ELF-1 (cell line): ENCODE results near the gene SP110.
A peak's percentile ranks its signal among the peaks of the same experiment; 100 is the strongest.

Source experiments
- DNase-seq: peaks from one replicate; pipeline ENCODE4 v3.0.0-alpha.2; 2016; ENCODE audit warnings: low read depth, low spot score

Gene SP110

DNA sequence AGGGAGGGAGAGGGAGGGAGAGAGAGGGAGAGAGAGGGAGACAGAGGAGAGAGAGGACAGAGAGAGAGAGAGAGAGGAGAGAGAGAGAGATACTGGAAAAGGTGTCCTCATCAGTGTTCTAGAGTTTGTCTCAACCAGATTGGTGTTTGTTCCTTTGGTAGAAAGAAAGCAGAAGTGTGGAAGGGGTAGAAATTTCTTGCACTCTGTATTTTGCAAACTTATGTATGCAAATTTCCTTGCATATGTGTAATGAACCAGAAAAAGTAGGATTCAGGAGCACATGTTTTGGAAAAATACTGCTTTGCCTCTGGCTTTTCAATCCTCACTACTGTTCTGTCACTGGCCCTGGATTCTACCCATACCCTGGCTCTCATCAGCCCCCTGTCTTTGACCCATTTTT is 4.7 kb upstream of the SP110 start:
- DNase-seq = no peak

DNA sequence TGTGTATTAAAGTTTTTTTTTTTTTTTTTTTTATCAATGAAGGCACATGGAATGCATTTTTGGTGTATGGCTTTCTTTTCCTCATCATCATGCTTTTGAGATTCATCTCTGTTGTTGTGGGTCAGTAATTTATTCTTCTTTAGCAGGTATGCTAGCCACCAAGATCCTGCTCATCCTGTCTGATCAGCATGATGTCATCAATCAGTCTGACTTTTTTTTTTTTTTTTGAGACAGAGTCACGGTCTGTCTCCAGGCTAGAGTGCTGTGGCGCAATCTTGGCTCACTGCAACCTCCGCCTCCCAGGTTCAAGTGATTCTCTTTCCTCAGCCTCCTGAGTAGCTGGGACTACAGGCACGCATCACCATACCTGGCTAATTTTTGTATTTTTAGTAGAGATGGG is 3.0 kb upstream of the SP110 start:
- DNase-seq = peak; percentile 38

DNA sequence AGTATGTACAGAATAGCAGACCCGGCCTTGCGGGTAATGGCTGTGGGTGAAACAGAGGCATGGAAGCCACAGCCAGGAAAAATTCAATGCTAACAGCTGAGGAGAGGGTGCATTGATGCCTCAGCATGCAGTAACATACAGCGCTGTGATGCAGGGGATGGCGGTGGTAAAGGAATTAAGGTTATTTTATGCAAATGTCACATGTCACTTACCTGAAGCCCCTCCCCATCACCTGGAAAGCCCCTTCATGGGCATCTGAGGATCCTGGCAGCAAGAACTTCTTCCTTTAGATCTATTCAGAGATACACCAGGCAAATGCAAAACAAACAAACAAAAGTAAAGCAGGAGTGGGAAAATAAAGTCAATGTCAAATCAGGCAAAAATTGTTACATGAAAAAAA is 1.7 kb upstream of the SP110 start:
- no peak for DNase-seq

DNA sequence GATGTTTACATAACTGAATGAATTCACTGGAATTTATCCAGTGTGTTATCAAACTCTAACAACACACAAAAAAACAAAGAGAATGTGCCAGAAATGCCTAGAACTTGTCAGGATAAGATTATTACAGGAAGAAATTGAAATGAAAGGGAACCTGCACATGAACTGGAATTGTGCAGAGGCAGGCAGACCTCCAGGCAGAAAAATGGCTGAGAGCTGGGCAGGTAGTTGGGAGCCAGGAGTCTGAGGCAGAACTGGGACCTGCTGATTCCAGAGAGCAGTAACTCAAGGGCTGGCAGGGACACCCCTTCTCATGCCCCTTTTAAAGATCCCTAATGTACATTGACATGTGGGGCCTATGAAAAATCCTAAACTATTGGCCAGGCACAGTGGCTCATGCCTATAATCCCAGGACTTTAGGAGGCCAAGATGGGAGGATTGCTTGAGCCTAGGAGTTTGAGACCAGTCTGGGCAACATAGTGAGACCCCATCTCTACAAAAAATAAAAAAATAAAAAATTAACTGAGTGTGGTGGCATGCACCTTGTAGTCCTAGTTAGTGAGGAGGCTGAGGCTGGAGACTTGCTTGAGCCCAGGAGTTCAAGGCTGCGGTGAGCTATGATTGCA is 674 bp upstream of the SP110 start:
- DNase-seq = no peak

DNA sequence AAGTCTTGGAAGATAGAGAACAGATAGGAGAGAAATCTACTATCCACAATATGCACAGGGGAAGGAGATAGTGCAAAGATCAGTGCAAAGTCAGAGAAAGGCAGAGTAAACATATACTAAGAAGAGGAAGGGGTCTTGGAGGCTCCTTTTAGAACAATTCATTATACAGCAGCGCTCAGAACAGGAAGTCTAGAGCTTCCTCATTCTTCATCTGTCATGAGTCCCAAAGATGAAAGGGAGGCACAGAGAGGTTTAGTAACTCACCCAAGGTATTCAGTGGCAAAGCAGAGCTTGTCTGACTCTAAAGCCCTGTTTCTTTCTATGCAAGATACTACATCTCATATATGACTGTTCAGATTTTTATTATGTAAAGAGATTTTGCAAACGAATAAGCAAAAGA is 1.4 kb downstream of the SP110 start:
- no peak for DNase-seq

DNA sequence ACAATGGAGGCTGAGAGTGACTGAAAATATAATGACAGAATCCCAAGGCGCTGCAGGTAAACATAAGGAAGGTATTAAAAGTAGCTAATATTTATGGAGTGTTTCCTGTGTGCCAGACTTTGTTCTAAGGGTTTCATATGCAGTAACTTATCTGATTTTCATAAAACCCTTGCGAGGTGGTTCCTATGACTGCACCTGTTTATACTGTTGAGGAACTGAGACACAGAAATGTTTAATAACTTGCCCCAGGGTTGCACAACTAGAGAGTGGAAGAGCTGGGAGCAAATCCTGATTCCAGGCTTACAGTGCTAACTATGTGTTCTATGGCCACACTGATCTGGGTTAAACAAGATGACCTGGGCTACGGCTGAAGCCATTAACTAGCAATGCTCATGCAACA is 2.4 kb downstream of the SP110 start:
- DNase-seq = no peak

DNA sequence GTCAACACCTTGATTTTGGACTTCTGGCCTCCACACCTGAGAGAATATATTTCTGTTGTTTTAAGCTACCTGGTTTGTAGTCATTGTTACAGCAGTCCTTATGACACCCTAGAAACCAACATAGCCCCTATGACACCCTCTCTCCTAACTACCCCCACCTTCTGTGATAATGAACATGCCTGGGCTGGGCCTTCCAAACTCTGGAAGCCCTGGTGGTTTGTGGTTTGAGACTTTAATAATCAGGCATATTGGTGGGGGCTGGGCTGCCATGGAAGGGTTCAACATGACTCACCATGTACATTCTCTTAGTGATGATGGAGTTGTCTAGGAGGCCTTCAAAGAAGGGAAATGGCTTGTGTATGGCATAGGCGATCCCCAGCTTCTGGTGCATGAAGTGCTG is 3.3 kb downstream of the SP110 start:
- DNase-seq = no peak

DNA sequence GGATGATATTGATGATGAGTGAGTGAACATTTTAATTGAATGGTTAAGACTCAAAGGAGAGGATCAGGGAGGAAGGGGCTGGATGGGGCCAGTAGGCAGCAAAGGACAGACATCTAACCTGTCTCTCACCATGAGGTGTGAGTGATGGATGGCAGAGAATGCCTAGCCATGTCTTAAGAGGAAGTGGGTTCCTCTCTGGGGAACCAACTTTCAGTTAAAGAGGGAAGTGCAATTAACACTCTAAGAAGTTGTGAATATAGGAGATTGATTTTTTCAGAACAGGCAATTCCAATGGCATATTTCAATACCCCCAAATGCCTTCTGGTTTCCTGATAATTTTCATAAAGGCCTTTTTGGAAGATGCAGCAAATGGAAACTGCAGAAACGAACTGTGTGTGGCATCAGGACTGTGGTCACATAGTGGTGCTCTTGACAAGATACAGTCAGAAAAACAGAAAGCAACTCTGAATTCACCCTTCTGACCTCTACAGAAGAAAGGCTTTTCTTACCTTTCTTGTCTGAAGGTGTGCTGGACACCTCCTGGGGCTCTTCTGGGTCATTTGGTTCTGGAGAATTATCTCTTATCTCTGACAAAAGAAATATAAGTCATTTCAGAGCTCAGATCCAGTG is 10.2 kb downstream of the SP110 start:
- DNase-seq = no peak

DNA sequence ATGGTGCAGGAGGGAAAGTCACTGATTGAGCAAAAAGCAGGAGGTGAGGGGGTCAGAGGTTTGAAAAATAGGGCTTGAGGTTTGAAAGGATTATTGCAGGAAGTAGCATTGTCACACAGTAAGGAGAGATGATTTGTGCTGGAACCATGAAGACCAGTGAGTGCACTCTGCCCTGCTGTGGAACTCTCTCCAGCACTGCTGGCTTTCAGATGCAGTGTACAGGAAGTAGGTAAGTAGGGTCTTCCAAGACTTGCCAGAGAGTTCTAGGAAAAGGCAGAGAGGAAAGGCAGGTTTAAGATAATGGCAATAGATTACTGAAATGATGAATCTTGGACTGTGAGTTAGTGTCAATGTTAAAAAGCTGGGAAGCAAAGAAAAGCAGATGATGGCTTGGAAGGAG is 11.2 kb downstream of the SP110 start:
- no peak for DNase-seq

DNA sequence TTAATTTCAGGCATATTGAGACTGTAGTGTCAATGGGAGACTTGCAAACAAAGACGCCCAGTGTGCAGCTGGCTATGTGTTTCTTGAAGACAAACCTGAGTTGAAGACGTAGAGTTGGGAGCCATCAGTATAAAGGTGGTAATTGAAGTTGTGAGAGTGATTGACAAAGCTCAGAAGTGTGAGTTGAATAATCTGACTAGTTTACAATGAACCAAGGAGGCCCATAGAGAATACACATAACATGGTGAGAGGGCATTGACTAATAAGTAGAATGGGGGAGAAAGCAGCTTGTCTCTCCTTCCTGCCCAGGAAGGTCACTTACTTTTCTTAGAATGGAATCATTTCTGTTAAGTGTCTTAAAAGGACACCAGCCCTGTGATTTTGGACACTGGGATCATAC is 14.1 kb downstream of the SP110 start:
- no peak for DNase-seq

DNA sequence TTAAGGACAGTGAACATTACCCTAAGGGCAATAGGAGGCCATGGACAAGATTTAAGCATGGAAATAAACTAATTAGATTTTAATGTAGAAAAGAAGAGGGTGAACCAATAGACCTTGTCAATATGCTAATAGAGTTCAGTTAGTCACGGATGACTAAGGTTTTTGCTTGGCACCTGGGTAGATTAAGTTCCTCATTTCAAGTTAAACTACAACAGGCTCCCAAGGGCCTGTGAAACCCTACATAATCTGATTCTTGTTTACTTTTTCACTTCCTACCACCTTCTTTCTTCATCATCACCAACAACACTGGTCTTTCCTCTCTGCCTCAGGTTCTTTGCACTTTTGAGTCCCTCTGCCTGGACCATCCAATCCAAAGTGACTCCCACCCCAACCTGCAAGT is 14.8 kb downstream of the SP110 start:
- DNase-seq = no peak

DNA sequence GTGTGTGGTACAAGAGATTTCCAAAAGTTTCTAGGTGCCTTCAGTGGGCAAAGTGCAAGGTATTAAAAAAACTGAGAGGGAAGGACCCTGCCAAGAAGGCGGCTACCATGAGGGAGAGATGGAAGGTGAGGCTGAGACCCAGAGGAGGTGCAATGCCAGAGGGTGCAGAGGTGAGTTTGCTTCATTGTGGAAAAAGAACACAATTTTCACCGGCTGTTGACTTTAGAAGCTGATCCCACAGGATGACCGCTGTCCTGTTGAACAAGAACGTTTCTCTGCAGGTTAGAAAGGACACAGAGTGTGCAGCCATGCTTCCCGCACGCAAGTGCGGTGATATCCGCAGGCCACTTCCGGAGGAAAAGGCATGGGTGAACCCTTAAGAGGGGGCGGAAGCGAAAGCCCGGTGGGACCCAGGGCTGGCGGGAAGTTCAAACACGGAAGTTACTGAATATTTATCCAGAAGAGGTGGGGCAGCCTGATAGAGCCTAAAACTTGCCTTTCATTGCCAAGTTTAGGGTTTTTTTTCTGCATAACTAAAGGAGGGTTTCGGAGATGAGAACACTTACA is 16.6 kb downstream of the SP110 start:
- DNase-seq = no peak

DNA sequence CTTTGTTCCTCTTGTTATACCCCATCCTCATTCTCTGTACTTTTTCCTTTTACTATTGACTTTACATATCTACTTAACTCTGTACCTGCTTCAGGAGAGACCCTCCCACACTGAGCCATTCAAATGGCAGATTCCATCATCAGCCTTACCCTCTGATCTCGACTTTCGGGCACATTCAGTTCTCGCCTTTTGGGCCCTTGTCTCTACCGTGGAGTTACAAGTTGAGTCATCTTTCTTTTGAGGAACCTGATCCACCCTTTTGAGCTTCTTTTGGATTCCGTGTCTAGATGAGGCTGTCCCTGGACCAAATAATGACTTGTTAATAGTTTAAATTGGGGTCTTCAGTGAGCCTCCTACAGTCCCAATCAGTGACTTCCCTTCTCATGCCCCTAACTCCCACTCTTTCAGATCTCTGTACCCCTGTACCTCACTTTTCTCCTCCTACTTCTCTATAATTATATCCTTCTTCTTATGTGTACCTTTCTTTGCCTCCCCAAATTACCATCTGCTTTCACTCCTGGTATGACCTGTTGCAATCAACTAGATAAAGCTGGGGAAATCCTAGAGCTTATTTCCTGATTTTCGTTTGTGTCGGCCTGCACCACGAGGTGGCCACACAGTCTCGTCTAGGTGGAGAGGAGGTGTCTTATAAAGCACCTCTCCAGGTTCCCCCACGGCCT is 17.2 kb downstream of the SP110 start:
- no peak for DNase-seq

DNA sequence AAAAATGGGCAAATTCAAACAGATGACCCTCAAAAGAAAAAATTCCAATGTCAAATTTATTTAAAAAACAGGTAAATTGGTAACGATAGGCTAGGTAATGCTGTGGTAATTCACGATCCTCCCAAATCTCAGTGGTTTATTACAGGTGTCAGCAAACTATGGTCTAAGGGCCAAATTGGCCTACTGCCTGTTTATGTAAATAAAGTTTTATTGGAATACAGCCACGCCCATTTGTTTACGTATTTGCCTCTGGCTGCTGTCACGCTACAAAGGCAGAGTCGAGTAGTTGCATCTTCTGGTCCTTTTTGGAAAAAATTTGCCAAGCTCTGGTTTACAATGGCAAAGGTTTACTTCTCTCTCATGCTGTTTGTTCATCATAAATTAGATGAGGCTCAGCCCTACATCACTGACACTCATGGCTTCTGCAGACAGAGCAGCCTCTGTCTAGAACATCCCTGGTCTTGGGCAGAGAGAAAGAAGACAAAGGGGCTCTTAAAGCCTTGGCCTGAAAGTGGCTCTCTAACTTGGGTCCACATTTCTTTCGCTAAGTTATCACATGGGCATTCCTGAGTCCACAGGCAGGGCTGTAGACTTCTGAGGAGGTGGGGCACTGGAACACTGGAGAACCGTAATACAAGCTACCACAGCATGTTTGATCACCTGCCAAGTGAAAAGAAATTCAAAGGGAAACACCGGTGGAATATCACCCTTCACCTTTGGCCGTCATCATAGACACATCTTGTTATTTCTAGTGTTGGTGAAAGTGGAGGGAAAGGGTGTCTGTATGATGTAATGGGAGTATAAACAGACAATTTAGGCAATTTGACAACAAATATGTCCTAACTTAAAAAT is 34.8 kb downstream of the SP110 start:
- no peak for DNase-seq

DNA sequence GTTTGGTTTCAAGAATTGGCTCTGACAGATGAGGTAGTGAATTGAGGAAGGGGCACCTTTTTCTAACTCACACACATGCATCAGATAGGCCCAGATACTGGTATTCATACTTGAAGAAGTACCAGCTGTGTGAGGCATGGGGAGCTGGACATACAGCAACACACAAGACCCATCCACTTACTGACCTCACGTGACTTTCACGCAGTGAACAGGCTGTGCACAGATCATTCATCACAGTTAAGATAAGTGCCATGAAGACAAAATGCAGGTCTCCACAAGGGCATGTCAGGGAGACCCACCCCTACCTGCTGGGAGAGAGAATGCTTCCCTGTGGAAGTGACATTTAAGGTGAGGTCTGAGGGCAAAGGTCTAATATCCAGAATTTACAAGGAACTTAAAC is 38.6 kb downstream of the SP110 start:
- no peak for DNase-seq

DNA sequence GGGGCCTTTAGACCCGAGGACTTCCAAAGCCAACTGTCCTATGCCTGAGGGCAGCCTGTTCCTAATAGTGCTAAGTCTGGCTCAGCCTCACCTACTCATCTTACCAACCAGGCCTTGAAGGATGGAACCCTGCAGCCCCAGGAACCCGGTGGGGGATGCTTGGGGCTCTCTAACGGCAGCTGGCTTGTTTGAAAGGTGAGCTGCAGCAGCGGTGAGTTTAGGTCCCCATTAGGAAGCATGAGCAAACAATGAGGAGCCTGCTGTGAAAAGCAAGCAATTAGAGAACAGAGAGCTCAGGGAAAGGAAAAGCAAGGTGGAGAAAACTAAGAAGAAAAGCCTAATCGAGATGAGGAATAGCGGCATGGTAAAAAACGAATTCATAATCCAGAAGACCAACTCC is 39.9 kb downstream of the SP110 start:
- DNase-seq = peak; percentile 16

DNA sequence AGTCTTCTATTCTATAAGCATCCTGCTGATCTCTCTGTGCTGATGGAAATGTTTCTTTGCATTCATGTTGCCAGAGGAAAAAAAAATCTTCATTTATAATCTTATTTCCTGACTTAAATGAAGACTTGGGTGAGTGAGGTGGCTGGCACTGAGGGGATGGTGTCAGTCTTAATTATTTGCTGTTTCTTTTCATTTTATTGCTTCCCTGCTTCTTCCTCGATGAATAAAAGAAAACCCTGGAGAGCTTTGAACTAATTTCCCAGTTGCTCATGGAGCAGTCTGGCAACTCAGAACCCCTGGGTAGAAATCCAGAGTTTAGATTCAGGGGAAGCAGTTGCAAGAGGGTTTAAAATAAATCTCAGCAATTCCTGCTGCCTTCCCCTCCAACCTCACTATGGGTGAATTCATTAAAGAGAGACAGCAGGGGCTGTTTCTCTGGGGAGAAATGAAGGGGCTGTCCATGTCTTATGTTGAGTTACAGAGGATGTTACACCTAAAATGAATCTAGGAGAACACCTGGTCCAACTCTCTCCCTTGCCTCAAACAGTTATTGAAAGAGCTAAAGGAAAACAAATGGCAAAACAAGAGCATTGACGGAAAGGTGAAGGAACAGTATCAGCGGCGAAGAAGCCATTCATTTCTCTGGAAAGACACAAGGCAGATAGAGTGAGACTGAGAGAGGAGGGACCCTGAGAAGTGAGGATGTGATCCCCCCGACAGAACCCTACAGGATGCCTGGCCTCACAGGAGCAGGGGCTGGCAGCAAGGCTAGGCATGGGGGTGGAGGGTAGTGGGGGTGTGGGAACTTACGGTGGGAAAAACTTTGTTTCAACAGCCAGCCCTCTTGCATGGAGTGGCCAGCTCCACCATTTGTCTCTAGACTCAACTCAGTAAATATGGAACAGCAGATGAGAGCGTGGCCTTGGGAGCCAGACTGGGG is 41.0 kb downstream of the SP110 start:
- DNase-seq = no peak

DNA sequence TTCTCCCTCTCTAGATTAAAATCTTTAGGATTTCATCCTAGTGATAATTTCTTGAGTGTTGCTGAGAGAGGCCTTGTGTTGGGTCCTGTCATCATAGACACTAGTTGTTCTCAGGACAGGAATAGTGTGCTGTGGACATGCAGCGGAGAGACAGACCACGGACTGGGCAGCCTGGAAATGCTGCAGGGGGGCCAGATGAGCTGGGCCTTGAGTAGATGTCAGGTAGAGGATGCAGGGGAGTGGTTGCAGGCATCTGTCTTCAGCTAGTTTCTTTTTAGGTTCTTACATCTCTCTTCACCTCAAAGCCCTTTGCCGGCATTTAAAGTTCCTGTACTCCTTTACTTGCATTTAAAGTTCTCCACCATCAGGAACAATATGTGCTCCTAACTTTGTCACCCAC is 42.8 kb downstream of the SP110 start:
- no peak for DNase-seq

DNA sequence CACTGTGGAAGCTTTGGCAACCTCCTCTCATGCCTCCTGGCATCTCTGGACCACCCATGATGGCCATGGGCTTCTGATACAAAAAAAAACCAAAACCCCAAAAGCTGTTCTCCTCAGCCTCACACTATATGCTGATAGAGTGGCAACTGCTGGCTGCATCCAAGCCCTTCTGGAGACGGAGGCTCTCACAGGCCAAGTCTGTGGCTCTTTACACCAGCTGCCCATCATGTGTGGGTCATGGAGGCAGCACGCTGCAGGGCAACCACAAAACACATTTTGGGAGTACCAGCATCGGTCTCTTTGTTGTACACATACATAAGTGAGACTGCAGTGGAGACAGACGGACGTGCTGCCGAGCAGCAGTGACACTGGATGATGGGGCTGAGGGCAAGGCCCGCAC is 45.3 kb downstream of the SP110 start:
- DNase-seq = no peak

DNA sequence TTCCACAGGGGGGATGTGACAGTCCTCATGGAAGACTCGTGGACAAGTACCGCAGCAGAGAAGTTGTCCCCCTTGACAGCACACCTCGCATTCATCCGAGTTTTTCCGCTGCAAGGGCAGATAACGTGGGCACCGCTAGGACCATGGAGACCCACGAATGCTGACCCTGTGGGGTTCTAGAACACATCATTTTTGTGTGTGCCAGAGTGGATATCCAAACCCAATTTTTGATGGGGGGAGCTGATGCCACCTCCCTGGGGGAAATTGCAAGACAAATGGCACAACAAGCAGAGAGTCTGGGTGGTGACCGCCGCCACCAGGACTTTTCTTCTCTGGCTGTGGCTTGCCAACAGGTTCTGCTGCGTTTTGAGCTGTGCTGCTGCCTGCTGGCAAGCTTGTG is 46.9 kb downstream of the SP110 start:
- DNase-seq = no peak

DNA sequence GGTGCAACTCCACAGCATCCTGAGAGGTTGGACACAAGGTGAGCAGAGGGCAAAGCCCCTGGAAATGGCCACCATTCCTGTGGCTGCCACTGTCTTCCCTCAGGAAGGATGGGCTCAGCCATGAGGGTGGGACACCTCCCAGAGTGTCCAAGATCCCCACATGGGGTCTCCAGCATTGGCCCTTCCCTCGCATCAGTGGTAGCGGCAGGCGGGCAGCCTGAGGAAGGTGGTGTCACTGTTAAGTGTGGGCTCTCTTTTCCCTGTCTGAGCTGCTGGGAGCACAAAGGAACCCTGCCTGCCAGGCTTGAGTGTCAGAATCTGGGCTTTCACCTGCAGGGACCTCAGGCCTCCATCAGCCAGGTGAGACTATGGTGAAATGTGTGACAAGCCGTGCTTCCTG is 47.6 kb downstream of the SP110 start:
- no peak for DNase-seq
